Esophagus muscularis mucosa (tissue), 4 donors: ENCODE measurements around the gene SCAMP1. TPM values are rescaled to one million over a fixed set of nuclear protein-coding genes. Genes with fewer than 3 reads are reported as not detected.
A peak's percentile ranks its signal among the peaks of the same experiment; 100 is the strongest.

ENCODE experiments used
- DNase-seq: peaks from one replicate; pipeline ENCODE4 v3.0.0-alpha.2; 2017; ENCODE audit errors: extremely low spot score
- H3K27ac ChIP-seq, 4 donors: fragments of 200-600 bp; sonication (generic); replicated peaks in 1 of 4; 1 replicate in 3 of 4; 2 replicates in 1 of 4; pipeline ENCODE4 v1.5.1; 2016 to 2019; ENCODE audit warnings: mild to moderate bottlenecking in 1 of 4
- H3K27me3 ChIP-seq, 4 donors: fragments of 200-600 bp; sonication (generic); one replicate each; pipeline versions ENCODE4 v1.5.1 to v1.6.0; 2016 to 2019
- H3K36me3 ChIP-seq, 4 donors: fragments of 200-600 bp; sonication (generic); one replicate each; pipeline ENCODE4 v1.5.1; 2016 to 2019
- H3K4me1 ChIP-seq, 4 donors: fragments of 200-600 bp; sonication (generic); one replicate each; pipeline ENCODE4 v1.5.1; 2016 to 2019
- H3K4me3 ChIP-seq, 4 donors: fragments of 200-600 bp; sonication (generic); 1 replicate in 2 of 4; 2 replicates in 2 of 4; pipeline ENCODE4 v1.5.1; 2016 to 2019; ENCODE audit warnings: mild to moderate bottlenecking in 4 of 4, moderate library complexity in 1 of 4
- H3K9me3 ChIP-seq, 4 donors: fragments of 200-600 bp; sonication (generic); 1 replicate in 3 of 4; 2 replicates in 1 of 4; pipeline ENCODE4 v1.5.1; 2016 to 2019
- EP300 ChIP-seq: sonication (generic); formaldehyde crosslinking; IDR thresholded peaks from one replicate; pipeline ENCODE4 v1.6.1; 2017; ENCODE audit warnings: antibody characterized with exemption
- POLR2A ChIP-seq: fragments of 450-650 bp; IDR thresholded peaks from one replicate; pipeline ENCODE4 v1.6.1; 2017; ENCODE audit warnings: antibody characterized with exemption, moderate library complexity, mild to moderate bottlenecking, low read depth
- POLR2AphosphoS5 ChIP-seq, 2 donors: sonication (generic); formaldehyde crosslinking; IDR thresholded peaks; one replicate each; pipeline ENCODE4 v1.6.1; 2017; ENCODE audit warnings: antibody characterized with exemption in 2 of 2
- WGBS: methylation state at CpG from one replicate; pipeline ENCODE4 v1.1.5; 2018; 5-methylcytosine and 5-hydroxymethylcytosine counted together
- intact Hi-C: fragments of 100-400 bp; cut with DNase I; formaldehyde crosslinking; loops from one replicate; pipeline ENCODE4 v1.15.1; 2023
- total RNA-seq, 4 donors: library from RNA; depleted of rRNA; stranded (reverse); fragments of >200 nt; gene quantifications; one replicate each; pipeline versions ENCODE4 v1.1.0 to v1.2.1, GENCODE V29; 2016
- TF ChIP-seq, protein P1 (sequence below), 3 experiments: fragments of 200-600 bp in 2 of 3; fragments of 450-650 bp in 1 of 3; sonication (generic) in 2 of 3; IDR thresholded peaks; one replicate each; pipeline ENCODE4 v1.5.1; 2017 to 2019; ENCODE audit warnings: antibody characterized with exemption in 3 of 3, mild to moderate bottlenecking in 2 of 3, moderate library complexity in 1 of 3

SCAMP1 gene, protein sequence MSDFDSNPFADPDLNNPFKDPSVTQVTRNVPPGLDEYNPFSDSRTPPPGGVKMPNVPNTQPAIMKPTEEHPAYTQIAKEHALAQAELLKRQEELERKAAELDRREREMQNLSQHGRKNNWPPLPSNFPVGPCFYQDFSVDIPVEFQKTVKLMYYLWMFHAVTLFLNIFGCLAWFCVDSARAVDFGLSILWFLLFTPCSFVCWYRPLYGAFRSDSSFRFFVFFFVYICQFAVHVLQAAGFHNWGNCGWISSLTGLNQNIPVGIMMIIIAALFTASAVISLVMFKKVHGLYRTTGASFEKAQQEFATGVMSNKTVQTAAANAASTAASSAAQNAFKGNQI
- 10 to 100 TPM; 24.7 to 36.8 (median 30.8) TPM for total RNA-seq

DNA sequence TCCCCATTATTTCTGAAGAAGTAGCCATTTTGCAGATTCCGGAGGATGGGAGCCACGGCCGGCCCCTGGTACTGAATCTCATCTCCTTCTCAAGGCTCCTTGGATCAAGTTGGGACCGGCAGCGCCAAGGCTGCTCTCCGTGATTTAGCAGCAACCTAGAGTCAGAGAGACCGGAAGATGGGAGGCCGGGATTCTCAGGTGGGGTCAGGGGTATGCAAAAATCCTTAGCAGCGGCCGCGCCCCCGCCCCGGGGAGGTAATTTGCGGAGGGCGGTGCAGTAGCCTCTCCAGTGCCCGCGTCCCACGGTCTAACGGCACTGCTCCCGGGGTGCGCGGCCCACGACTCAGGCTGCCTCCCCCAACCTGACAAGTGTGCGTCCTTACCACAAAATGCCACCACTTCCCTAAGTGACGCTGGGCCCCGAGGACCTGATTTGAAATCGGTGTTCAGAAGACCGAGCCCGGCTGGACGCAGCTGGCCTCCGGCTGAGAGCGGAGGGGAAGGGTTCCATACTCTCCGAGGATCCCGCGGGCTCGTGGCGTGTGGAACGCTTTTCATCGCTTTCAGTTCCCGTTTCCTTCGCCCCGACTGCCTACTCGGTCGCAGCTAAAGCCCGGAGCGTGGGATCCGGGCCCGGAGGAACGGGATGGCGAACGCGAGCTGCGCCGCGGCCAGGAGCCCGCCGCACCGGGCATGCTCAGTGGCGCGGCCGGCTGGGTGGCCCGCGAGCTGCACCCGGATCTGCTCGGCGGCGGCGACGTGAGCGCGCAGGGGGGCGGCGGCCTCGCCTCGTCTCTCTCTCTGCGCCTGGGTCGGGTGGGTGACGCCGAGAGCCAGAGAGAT is at the start of gene SCAMP1:
SCAMP1 (plus strand) TSS at position 787 of the 843 bp plus-strand sequence; CDS start at position 842, 55 bp downstream.
- peak within 1 kb of the TSS; percentile 82 to 94 (median 88) for H3K4me3 ChIP-seq
- no peaks in the 10 kb centered on the region for H3K9me3 ChIP-seq
- WGBS: 0% methylated on average over 23 of the region's 79 CpGs
- TF ChIP-seq EP300 (no peak), POLR2AphosphoS5 (IDR thresholded peaks at IDR 0.05) (peak; percentile 82 to 93), POLR2A (peak; percentile 25)
- TF ChIP-seq, protein P1, sequence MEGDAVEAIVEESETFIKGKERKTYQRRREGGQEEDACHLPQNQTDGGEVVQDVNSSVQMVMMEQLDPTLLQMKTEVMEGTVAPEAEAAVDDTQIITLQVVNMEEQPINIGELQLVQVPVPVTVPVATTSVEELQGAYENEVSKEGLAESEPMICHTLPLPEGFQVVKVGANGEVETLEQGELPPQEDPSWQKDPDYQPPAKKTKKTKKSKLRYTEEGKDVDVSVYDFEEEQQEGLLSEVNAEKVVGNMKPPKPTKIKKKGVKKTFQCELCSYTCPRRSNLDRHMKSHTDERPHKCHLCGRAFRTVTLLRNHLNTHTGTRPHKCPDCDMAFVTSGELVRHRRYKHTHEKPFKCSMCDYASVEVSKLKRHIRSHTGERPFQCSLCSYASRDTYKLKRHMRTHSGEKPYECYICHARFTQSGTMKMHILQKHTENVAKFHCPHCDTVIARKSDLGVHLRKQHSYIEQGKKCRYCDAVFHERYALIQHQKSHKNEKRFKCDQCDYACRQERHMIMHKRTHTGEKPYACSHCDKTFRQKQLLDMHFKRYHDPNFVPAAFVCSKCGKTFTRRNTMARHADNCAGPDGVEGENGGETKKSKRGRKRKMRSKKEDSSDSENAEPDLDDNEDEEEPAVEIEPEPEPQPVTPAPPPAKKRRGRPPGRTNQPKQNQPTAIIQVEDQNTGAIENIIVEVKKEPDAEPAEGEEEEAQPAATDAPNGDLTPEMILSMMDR (IDR thresholded peaks at IDR 0.05): peak in 2 of 3 experiments; percentile 41 to 63
- peak within 1 kb of the TSS; percentile 87 to 93 (median 90) for H3K27ac ChIP-seq
- peak; percentile 97 for DNase-seq
- H3K36me3 ChIP-seq: no peaks in the 10 kb centered on the region
- H3K27me3 ChIP-seq: no peaks in the 10 kb centered on the region
- intact Hi-C loops: loop anchor here (1.0 kb wide), 1 partner anchor 66 kb away; the partner anchor contains the start of gene AP3B1
- H3K4me1 ChIP-seq: peaks cover 15 to 32% (median 27%) of the 10 kb centered on the region in 4 donors

DNA sequence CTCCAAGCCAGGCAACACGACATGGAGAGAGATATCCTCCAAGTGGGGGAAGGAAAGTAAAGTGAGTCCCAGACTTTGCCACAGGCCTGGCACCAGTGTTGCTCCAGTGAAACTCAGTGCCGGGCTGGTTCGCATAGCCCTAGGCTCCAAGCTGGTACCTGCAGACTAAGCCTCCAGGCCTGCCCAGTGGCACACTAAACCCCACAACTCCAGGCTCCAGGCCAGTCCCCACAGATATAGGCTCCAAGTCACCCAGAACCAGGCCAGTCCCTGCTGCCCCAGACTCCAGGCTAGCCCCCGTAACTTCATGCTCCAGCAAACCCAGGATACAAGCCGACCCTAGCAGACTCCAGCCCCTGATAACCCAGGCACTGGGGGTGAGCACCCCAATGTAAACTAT is 42.9 kb upstream of the SCAMP1 start:
- Histone ChIP-seq H3K9me3 (no peaks in the 10 kb centered on the region), H3K36me3 (no peaks in the 10 kb centered on the region), H3K4me1 (no peaks in the 10 kb centered on the region), H3K4me3 (no peak overlapping the region), H3K27me3 (no peaks in the 10 kb centered on the region), H3K27ac (no peak overlapping the region)
- intact Hi-C loops: no loop called here
- WGBS: 84% methylated on average over 5 of the region's 5 CpGs
- DNase-seq: no peak
- no peak for TF ChIP-seq POLR2AphosphoS5 (IDR thresholded peaks at IDR 0.05)
- TF ChIP-seq, protein P1 (IDR thresholded peaks at IDR 0.05): no peak
- no peak for TF ChIP-seq EP300
- TF ChIP-seq POLR2A: no peak

DNA sequence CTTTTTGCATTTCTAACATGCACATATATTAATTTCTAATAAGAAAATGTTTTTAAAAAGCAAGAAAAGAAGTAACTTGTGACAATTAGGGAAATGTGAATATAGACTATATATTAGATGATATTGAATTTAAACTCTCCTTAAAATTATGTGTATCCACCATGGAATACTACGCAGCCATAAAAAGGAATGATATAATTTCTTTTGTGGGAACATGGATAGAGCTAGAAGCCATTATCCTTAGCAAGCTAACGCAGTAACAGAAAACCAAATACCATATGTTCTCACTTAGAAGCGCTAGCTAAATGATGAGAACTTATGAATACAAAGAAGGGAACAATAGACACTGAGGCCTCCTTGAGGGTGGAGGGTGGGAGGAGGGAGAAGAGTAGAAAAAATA is 42.1 kb upstream of the SCAMP1 start:
- Histone ChIP-seq H3K27me3 (no peaks in the 10 kb centered on the region), H3K4me3 (no peak overlapping the region), H3K36me3 (no peaks in the 10 kb centered on the region), H3K4me1 (no peaks in the 10 kb centered on the region), H3K9me3 (no peaks in the 10 kb centered on the region), H3K27ac (no peak overlapping the region)
- 96% methylated on average over 3 of the region's 3 CpGs for WGBS
- TF ChIP-seq POLR2AphosphoS5 (IDR thresholded peaks at IDR 0.05) (no peak), EP300 (no peak), POLR2A (no peak)
- TF ChIP-seq, protein P1 (IDR thresholded peaks at IDR 0.05): no peak
- intact Hi-C loops: no loop called here
- no peak for DNase-seq

DNA sequence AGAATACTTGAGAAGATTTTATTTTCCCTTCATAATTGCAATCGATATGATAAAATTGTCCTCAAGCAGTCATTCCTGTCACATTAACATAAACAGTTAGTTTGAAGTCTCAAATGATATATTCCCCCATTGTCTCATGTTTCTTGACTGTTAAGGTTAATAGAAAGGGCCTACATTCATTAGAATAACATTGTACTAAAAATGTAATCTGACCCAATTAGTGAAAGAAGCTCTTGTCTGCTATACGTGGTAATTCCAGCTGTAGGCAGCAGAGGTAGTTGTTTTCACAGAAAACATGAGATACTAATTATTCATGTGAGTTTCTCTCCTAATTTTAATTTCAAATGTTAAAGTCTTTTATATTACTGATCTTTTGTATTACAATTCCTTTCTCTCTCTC is 40.0 kb upstream of the SCAMP1 start:
- intact Hi-C loops: no loop called here
- Histone ChIP-seq H3K4me1 (no peaks in the 10 kb centered on the region), H3K36me3 (no peaks in the 10 kb centered on the region), H3K27ac (no peak overlapping the region), H3K4me3 (no peak overlapping the region), H3K9me3 (no peaks in the 10 kb centered on the region), H3K27me3 (no peaks in the 10 kb centered on the region)
- no peak for TF ChIP-seq POLR2AphosphoS5 (IDR thresholded peaks at IDR 0.05)
- TF ChIP-seq, protein P1 (IDR thresholded peaks at IDR 0.05): peak; percentile 45 to 61 (median 48)
- DNase-seq: no peak
- 43% methylated on average over 2 of the region's 2 CpGs for WGBS
